ENCODE measurements around the gene MREG.

GRCh38 chr2:216047397-216047796, 34.0 kb upstream of the MREG start:
- TF ChIP-seq CTCF (IDR thresholded peaks at IDR 0.05) (no peak), POLR2A (IDR thresholded peaks at IDR 0.05) (no peak)
